Smooth muscle cell of the umbilical artery (primary cell): ENCODE data around the gene SI. TPM values are rescaled to one million over a fixed set of nuclear protein-coding genes. Genes with fewer than 3 reads are reported as not detected.

Source experiments
- total RNA-seq: library from RNA; depleted of rRNA; stranded (reverse); fragments of >200 nt; gene quantifications from 2 replicates; pipeline ENCODE4 v1.2.3, GENCODE V29; 2014

Gene SI
- not detected in 2 replicates for total RNA-seq

DNA sequence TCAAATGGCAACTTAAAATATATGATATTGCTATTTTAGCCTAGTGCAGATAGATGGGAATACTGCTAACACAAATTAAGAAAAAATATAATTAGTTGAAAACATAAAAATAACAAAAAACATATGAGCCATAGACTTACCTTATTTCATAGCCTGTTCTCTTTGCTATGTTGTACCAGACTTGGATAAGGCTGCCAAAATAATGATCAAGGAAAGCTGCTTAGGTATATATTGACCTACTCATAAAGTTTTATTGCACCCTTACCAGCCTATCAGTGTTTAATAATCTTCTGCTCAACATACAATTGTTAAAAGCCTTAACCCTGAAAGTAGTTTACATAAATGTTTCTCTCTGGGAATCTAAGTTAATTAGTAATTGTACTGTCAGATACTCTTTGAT lies at the start of gene SI:
Gene SI (minus strand): TSS at position 204 of the 400 bp plus-strand sequence. CDS start 2,484 bp downstream, outside the sequence.

Other genes starting within 250 kb of the SI start
- gene SLITRK3, start 117.9 kb upstream of the SI start, total RNA-seq, result 0.59 TPM in 1 of 2 replicates, not detected in the other